Omental fat pad (tissue), 4 donors: Measurements from ENCODE around the gene INTS2. TPM values are rescaled to one million over a fixed set of nuclear protein-coding genes. Genes with fewer than 3 reads are reported as not detected.

Experiments used
- ATAC-seq: fragments of 150-250 bp; one replicate; pipeline ENCODE4 v1.9.1; 2016; ENCODE audit warnings: mild to moderate bottlenecking, moderate library complexity; ENCODE audit not compliant: low FRiP score
- DNase-seq: peaks from one replicate; pipeline ENCODE4 v3.0.0-alpha.2; 2019; ENCODE audit warnings: low spot score
- total RNA-seq, 4 donors: library from RNA; depleted of rRNA; stranded (reverse); fragments of >200 nt; gene quantifications; one replicate each; pipeline ENCODE4 v1.1.0, GENCODE V29; 2016
- TF ChIP-seq, protein P1 (sequence below), 3 donors: fragments of 450-650 bp; IDR thresholded peaks; one replicate each; pipeline ENCODE4 v1.5.1; 2016 to 2017; ENCODE audit warnings: antibody characterized with exemption in 3 of 3, mild to moderate bottlenecking in 3 of 3, moderate library complexity in 2 of 3

The INTS2 gene
- total RNA-seq, 4 donors from 2014 or later, result 9.6 to 18.0 (median 10.6) TPM

- TF ChIP-seq, protein P1, sequence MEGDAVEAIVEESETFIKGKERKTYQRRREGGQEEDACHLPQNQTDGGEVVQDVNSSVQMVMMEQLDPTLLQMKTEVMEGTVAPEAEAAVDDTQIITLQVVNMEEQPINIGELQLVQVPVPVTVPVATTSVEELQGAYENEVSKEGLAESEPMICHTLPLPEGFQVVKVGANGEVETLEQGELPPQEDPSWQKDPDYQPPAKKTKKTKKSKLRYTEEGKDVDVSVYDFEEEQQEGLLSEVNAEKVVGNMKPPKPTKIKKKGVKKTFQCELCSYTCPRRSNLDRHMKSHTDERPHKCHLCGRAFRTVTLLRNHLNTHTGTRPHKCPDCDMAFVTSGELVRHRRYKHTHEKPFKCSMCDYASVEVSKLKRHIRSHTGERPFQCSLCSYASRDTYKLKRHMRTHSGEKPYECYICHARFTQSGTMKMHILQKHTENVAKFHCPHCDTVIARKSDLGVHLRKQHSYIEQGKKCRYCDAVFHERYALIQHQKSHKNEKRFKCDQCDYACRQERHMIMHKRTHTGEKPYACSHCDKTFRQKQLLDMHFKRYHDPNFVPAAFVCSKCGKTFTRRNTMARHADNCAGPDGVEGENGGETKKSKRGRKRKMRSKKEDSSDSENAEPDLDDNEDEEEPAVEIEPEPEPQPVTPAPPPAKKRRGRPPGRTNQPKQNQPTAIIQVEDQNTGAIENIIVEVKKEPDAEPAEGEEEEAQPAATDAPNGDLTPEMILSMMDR (IDR thresholded peaks at IDR 0.05), result no peak
- DNase-seq, result no peak
- no peak for ATAC-seq
Measured at GRCh38 chr17:61836266-61837174, 91.3 kb downstream of the INTS2 start.

DNA sequence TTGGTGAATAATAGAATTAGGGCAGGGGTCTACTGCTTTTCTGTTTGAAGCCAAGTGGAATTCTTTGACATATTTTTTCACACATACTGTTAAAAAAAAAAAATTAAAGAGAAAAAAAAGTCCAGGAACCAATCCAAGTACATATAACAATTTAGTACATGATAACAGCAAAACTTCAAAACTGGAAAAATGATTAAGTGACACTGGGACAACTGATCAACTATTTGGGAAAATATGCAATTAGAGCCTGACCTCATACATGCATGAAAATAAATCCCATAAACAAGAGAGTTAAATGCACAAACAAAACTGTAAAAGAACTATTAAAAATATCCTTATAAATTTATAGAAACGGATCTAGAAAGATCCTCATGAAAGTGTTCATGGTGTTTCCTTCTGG is 92.2 kb downstream of the INTS2 start:
- ATAC-seq (no peak), DNase-seq (no peak)
- TF ChIP-seq, protein P1 (IDR thresholded peaks at IDR 0.05), result no peak

- TF ChIP-seq, protein P1 (IDR thresholded peaks at IDR 0.05), result no peak
- ATAC-seq (no peak), DNase-seq (no peak)
Measured at GRCh38 chr17:61834610-61835009, 93.2 kb downstream of the INTS2 start.

- TF ChIP-seq, protein P1 (IDR thresholded peaks at IDR 0.05), result no peak
- ATAC-seq, result no peak
Measured at GRCh38 chr17:61833536-61834193, 94.1 kb downstream of the INTS2 start.

GRCh38 chr17:61832463-61832862 is 95.3 kb downstream of the INTS2 start:
- no peak for DNase-seq
- no peak for ATAC-seq
- TF ChIP-seq, protein P1 (IDR thresholded peaks at IDR 0.05), result no peak

More at GRCh38 chr17:61833536-61834193, 94.1 kb downstream of the INTS2 start:
- DNase-seq, result no peak

GRCh38 chr17:61831099-61831498 is 96.7 kb downstream of the INTS2 start:
- DNase-seq (no peak), ATAC-seq (no peak)
- TF ChIP-seq, protein P1 (IDR thresholded peaks at IDR 0.05), result no peak
